AG20443 (cell line): ENCODE measurements around the gene SMARCC2.

Source experiments
- DNase-seq: peaks from one replicate; pipeline ENCODE4 v3.0.0; 2012; ENCODE audit warnings: low spot score, mixed read lengths

SMARCC2 gene

GRCh38 chr12:56151672-56152131 is 37.6 kb downstream of the SMARCC2 start:
- peak; percentile 24 for DNase-seq

DNA sequence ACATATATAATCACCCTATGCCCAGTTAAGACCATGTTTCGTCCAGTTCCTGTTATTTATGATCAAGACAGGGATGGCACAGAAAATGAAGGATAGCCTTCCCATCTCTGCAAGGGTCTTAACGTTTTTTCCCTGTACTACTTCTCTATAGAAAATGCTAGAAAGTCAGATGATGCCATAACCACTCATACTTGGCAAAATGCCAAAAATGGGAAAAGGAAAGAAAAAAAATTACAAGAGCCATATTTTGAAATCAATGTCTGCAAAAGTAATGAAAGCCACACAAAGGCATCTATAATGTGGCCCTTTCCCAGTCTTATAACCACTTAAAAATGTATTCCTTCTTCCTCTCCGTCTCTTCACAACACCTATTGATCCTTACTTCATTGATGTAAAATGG is 38.7 kb downstream of the SMARCC2 start:
- no peak for DNase-seq

DNA sequence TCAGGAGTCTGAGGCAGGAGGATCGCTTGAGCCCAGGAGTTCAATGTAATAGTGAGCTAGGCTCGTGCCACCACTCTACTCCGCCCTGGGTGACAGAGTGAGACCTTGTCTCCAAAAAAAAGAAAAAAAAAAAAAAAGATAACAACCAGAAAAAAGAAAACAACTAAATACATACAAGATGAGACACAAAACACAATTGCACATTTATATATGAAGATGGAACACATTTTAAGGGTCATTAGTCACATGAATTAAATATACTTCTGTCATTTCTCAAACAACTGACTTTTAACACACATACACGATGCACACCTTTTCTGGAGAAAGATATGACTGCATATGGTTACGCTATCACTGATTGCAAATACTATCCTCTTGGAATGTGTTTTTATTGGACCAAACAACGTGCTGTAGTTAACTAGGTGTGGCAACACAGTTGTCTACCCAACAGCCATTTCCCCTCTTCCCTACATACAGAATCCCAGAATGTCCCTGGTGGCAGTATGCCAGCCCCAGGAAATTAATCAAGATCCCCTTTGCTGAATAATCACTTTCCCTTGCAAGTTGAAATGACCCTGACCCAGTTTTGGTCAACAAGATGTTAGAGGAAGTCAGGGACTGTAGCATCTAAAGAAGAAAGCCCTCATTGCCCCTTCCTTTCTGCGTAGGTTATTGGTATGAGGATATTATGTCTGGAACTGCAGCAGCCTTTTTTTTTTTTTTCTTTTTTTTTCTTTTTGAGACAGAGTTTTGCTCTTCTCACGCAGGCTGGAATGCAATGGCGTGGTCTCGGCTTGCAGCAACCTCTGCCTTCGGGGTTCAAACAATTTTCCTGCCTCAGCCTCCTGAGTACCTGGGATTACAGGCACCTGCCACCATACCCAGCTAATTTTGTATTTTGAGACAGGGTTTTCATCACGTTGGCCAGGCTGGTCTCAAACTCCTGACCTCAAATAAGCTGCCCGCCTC is 42.5 kb downstream of the SMARCC2 start:
- DNase-seq, result no peak

DNA sequence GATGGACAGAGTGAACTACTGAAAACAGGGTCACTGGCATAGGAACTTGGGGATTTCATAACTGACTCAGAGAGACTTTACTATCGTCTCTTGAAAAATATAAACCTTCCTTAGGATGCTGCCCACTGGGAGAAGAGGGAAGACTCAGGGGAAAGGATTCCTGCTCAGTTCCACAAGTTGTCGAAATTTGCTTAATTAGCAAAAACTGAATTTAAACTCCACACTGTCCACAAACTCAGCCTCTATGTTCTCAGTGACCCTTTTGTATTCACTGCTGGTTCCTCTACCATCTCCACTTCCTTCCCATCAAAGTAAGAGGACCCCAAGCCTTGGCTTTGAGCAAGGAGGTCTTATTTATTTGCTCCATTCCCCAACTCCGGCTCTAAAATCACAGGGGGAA is 44.1 kb downstream of the SMARCC2 start:
- no peak for DNase-seq

DNA sequence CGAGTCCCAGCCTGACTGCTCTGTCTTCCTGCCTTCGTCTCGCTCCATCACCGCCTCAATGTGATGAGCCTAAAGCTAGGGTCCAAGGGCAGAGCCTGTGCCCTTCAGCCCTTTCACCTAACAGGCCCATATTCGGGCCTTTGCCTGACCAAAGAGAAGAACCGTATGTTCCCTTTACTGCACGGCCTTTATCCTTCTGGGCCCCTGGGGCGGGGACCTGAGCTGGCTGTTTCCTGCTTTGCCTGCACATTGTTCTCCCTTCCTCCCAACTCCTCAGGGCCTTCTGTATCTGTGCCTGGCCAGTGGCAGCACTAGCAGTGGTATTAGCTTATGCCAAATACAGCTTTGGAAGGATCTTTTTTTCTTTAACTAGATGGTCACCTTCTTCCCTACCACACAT is 45.4 kb downstream of the SMARCC2 start:
- no peak for DNase-seq

DNA sequence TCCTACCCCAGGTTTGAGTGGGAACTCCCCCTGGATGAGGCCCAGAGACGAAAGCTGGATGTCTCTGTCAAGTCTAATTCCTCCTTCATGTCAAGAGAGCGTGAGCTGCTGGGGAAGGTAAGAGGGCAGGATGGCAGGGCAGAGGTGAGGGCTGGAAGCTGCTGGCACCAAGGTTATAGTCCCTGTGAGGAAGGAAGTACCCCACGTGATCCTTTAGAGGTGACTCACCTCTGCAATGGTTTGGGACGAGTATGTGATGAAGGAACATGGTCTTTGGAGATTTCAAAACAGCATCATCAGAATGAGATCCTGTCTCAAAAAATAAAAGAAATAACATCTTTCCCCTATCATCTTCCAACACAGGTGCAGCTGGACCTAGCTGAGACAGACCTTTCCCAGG is 46.1 kb downstream of the SMARCC2 start:
- no peak for DNase-seq

- no peak for DNase-seq
Measured at GRCh38 chr12:56141946-56142784, 47.1 kb downstream of the SMARCC2 start.

- DNase-seq, result no peak
Measured at GRCh38 chr12:56137853-56138571, 51.3 kb downstream of the SMARCC2 start.

DNA sequence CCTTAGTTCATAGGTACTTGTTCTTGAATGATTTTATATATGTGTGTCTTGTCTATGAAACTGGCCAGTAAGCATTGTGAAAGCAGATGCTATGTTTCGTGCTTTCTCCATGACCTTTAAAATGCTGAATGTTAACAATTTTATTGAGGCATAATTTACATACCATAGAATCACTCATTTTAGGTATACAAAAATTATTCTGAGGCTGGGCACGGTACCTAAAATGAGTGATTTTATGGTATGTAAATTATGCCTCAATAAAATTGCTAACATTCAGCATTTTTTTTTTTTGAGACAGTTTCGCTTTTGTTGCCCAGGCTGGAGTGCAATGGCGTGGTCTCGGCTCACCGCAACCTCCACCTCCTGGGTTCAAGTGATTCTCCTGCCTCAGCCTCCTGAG is 54.4 kb downstream of the SMARCC2 start:
- no peak for DNase-seq

DNA sequence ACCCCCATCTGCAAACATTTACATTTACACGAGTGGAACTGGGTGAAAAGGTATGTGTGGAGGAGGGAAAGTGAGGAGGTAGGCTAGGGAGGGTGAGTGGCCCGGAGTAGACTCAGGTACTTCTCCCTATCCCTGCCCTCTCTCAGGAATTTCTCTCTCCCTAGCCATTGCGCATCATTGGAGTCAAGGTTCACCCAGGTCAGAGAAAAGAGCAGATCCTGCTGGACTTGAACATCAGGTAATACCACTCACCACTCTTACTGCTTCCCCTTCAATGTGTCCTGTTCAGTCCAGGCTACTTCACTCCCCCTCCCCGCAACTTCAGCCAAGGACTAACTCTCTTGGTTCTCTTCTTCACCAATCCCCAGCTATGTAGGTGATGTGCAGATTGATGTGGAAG is 58.4 kb downstream of the SMARCC2 start:
- DNase-seq, result no peak

DNA sequence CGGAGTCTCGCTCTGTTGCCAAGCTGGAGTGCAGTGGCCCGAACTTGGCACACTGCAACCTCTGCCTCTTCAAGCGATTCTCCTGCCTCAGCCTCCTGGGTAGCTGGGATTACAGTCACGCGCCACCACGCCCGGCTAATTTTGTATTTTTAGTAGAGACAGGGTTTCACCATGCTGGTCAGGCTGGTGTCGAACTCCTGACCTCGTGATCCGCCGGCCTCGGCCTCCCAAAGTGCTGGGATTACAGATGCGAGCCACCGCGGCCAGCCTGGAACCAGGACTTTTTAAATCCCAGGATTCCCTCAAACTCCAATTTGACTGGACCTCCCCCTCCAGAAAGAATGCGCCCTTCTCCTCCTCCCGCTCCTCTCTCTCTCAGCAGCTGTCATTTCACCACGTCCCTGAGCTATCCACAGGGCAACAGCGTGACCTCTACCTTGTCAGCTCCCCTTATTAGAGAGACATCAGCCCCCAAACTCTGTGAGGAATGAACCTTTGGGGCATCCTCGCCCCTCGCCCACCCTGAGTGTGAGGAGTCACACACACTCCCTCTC is 59.3 kb downstream of the SMARCC2 start:
- DNase-seq, result no peak

DNA sequence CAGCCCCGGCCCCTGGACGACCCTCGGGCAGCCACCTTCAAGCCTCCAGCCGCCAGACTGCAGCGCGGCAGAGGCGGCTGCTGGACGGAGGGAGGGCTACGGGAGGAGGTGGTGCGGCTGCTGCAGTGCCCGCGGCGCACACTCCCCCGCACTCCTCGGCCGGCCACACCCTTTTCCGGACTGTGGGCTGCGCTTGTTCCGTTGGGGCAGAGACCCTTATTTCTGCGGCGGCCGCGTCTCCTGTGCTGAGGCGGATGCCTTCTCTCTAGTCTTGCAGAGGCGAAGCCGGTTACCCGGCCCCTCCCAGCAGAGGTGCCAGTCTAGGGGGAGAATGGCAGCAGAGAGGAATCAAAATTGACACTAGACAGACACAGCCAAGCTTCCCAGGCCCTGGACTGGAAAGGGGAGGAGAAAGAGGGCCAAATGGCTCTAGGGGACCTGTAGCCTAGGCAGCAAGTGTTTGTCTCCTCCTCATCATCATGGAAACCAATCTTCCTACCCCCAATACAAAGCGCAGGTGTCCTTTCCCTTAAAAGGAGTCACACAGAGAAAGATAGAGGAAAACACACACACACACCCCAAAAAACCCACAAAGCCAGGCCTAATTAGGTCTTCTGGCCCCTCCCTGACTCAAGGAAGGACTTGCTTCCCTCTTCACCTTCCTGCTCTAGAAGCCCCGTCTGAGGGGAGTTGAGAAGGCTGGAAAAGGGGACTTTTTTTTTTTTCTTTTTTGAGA is 59.9 kb downstream of the SMARCC2 start:
- peak; percentile 75 for DNase-seq

DNA sequence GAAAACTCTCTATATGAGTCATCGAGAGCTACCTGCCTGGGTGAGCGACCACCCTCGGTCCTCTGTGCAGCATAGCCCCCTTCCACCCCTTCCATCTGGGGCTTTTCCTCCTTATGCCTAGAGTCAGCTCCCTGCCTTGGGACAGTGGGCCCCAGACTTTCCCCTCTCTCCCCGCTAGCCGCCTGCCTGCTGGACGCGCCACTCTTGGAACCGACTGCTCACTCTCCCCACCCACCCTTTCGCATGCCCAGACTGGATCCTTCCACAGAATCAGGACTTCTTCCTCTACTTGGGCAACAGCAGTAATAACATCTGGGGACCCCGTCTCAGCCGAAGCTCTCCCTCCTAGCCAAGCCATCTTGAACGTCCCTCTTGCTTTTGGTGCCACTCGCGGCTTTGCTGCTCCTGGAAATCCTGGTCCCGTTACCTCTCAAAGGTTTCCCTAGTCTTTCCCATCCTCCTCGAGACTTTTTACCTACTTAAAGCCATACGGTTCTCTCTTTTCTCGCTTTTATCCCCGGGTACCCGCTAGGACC is 60.5 kb downstream of the SMARCC2 start:
- peak; percentile 35 for DNase-seq

DNA sequence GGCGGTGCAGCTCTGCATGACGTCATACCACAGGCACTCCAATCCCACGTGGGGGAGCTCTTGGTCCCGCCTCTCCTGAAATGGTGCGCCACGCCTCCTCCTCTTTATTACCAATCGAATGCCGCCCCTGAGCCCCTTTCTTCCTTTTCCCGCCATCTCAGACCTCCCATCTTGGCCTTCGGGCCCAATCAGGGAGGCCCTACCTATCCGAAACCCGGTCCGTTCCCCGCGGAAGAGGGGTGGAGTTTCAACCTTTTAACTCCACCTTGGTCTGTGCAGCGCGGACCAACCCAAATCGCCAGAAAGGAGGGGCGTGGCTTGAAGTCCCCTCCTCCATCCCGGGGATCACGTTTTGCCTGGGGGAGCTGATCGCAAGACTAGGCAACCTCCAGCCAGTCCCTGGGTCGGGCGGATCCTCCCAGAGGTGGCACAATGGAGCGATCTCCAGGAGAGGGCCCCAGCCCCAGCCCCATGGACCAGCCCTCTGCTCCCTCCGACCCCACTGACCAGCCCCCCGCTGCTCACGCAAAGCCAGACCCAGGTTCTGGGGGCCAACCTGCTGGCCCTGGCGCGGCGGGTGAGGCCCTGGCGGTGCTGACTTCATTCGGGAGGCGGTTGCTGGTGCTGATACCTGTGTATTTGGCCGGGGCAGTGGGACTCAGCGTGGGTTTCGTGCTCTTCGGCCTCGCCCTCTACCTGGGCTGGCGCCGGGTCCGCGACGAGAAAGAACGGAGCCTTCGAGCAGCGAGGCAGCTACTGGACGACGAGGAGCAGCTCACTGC is 61.2 kb downstream of the SMARCC2 start, which contains the start of gene ESYT1:
Gene ESYT1 (plus strand): TSS at position 380 of the 782 bp plus-strand sequence. CDS start 53 bp downstream, at position 433.
- peak; percentile 97 for DNase-seq

DNA sequence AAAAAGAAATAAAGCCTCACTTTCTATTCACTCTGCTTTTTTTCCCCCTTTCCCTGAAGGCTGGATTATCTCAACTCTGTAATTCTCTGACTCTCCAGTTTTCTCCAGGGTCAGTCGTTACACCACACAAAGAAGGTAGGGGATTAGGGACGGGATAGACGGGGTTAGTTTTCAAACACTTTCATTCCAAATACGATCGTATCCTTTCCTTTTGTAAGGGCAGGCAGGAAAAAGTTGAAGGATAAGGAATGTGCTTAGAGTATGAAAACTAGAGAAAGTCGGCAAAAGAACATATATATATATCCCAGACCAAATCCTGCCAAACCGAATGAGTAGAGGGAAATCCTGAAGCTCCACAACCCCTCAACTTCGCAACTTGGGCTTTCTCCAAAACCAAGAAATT is 61.8 kb downstream of the SMARCC2 start:
- no peak for DNase-seq

GRCh38 chr12:56126732-56127239 is 62.5 kb downstream of the SMARCC2 start:
- DNase-seq, result no peak

DNA sequence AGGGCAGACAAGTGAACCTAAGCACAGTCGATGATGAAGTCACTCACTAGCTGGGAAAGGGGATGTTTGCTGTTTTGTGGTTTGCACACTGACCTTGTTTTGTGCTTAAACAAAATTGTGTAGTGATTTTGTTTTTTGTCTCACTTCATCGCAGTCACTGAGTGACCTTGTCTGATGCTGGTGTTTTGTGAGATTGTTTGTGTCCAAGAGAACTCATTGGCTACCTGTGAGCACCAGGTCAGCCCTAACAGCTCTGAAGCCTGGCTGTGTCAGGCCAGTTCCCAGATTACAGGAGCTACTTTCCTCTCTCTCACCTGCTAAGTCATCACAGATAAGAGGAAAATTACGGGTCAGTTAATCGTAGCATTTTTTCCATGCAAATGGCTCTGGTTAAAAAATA is 65.2 kb downstream of the SMARCC2 start:
- DNase-seq, result no peak

DNA sequence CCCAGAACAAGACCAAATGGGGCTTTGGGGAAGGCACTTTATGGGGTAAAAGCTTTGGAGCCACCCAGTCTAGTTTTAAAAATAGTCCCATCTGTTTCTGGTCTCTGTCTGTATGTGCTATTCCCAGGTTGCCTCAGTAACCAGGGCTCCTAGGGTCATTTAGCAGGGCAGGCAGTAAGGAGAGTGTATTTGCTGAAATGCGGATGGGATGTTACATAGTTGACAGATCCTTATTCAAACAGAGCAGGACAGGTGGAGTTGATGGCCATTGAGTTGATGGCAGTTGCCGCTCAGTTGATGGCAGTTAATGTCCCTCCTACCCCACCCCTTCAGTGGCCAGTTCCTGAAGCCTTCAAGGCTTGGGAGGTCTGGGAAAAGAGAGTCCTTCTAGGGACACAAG is 66.6 kb downstream of the SMARCC2 start:
- no peak for DNase-seq

DNA sequence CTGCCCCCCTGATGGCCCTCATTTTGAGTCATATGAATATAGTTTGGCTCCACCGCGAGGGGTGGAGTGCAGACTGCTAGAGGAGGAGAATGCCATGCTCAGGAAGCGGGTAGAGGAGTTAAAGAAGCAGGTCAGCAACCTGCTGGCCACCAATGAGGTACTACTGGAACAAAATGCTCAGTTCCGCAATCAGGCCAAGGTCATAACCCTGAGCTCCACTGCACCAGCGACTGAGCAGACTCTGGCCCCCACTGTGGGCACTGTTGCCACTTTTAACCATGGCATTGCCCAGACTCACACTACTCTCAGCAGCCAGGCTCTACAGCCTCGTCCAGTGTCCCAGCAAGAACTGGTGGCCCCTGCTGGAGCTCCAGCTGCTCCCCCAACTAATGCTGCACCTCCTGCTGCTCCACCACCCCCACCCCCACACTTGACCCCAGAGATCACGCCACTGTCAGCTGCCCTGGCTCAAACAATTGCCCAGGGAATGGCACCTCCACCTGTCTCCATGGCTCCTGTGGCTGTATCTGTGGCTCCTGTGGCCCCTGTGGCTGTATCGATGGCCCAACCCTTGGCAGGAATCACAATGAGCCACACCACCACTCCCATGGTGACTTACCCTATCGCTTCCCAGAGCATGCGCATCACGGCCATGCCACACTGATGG is 67.9 kb downstream of the SMARCC2 start:
- DNase-seq, result no peak
